Camera-type eye (tissue), 1 donor: ENCODE measurements around the gene TGIF1. TPM values are rescaled to one million over a fixed set of nuclear protein-coding genes. Genes with fewer than 3 reads are reported as not detected.

ENCODE experiments used
- total RNA-seq: library from RNA; depleted of rRNA; stranded (reverse); fragments of >200 nt; gene quantifications from one replicate; pipeline ENCODE4 v1.2.3, GENCODE V29; 2014

TGIF1 gene
- total RNA-seq: 50.5 TPM

DNA sequence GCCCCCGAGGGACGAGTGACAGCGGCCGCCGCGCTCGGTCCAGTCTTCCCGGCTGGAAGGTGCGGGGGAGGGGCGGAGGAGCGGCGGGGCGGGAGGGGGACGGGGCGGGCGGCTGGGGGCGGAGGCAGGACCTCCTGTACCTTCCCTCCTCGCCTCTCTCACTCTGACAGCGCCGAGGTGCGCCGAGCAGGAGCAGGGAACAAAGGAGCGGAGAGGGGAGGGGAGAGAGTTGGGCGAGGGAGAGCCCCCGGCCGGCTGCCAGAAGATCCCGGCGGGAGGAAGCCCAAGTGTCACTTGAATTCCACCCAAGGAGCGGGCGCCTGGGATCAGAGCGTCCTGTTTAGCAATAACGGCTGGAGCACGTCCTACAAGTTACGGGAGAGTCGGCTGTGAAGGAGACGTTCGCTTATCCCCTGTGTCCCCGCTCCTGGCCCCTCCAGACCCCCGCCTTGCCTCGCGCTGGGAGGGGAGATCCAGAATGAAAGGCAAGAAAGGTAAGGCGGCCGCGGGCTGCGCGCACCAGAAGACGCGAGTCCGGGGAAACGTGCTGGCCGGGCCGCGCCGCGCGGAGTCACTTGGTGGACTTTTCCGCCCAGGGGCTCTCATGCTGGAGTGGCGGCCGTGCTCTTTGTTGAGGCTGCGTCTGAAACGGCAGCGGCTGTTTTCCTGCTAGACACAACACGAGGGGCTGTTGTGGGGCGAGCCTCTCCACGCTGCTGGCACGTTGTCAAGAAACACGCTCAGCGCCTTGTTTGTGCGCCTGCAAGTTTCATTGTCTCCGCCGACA, at the start of gene TGIF1:
TSS of gene TGIF1 (plus strand) at position 161 of the 787 bp plus-strand sequence. CDS start at position 479, 318 bp downstream.

Other genes starting within 250 kb of the TGIF1 start
- 40.7 TPM for gene MYOM1, start 230.2 kb upstream of the TGIF1 start, total RNA-seq
- gene MYL12A, start 202.4 kb upstream of the TGIF1 start, total RNA-seq: 204 TPM
- gene MYL12B, start 188.0 kb upstream of the TGIF1 start, total RNA-seq: 150 TPM